NCI-H2107 treated with DMSO at 0.1 percent for 48 hours (cell line): ENCODE results near the gene EFCAB6.

Source experiments
- DNase-seq: peaks from one replicate; lab custom pipeline; 2025; ENCODE audit not compliant: unreplicated experiment; lab: John Stamatoyannopoulos, UW

EFCAB6 gene

DNA sequence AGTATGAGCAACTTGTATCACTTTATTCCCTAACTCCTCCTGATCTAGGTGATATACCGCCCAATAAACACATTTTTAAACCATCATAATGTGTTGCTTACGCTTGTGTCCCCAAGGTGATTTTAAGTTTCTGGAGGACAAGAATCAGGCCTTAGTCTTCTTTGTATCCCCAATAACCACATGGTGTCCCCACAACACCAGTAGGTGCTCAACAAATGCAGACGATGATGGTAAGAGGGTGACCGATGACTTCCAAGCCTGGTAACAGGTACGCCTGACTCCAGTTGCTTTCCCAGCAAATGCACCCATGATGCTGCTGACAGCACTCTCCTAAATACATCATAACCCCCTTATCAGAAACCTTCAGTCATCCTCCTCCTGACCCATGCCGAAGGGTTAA, 64.2 kb downstream of the EFCAB6 start:
- no peak for DNase-seq

- no peak for DNase-seq
Observed at GRCh38 chr22:43747058-43747457, 65.0 kb downstream of the EFCAB6 start.

- DNase-seq, result peak; percentile 88
Observed at GRCh38 chr22:43745783-43746356, 66.2 kb downstream of the EFCAB6 start.

DNA sequence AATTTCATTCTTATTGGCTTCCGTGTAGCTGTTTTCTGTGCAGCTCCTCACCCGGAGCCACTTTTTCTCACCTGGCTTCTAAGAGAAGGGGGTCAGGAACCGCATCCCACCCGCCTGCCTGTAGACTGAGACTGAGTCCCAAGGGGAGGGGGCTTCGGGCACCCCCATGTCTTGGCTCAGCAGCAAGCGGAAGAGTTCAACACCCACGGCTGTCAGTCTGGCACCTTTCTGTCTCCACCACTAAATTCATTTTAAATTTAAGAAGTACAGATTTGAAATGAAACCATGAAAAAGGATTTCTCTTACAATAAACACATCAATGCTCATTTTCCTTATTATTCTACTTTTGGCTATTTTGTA, 66.7 kb downstream of the EFCAB6 start:
- no peak for DNase-seq

DNA sequence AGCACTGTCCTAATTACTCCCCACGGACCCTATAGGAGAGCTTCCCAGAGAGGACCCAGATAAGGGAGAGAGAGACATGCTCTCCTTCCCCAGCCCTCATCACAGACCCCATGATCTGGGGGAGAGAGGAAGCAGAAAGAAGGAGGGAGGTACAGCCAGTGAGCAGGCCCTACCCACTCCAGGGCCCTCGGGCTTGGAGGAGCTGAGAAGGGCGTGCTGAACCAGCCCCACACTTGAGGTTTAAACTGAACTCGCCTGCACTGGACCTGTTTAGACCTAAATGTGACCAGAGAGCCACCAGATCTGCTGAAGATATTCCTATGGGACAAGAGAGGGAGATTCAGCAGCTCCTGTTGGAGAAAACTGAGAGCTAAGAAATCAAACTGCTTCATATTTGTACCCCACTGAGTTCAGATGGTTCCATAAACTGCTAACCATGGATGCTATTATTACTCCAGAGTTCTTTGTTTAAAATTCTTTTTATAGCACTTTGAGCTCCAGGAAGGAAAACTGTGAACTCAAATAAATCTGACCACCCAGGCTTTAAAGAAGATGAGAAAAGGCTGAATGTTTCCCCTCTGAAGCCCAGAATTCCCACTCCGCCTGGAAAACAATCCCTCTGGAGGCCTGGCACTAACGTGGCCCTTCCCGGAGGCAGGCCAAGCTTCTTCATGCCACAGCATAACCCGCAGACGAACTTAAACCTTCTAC, 67.2 kb downstream of the EFCAB6 start:
- DNase-seq, result no peak

DNA sequence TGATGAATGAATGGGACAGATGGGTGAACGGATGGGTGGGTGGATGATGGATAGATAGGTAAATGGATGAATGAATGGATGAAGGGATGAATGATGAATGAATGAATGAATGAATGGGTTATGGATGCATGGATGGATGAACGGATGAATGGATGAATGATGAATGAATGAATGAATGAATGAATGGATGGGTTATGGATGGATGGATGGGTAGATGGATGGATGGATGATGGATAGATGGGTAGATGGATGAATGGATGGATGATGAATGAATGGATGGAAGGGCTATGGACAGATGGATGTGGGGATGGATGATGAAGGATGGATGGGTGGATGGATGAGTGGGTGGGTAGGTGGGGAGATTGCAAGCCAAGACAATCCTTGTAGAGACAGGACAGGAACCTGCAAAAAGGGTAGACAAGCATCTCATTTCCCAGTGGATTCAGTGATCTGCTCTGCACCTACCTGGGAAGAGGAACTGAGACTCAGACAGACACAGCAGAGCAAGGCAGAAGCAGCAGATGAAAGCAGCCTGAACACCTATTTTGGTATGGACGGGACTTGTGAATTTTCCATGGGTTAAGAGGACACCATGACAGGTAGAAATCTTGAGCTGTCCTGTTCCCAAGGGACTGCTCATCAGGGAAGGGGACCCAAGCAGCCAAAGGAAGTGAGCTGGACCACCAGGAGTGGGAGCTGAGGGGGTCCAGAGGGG, 68.0 kb downstream of the EFCAB6 start:
- DNase-seq, result no peak

DNA sequence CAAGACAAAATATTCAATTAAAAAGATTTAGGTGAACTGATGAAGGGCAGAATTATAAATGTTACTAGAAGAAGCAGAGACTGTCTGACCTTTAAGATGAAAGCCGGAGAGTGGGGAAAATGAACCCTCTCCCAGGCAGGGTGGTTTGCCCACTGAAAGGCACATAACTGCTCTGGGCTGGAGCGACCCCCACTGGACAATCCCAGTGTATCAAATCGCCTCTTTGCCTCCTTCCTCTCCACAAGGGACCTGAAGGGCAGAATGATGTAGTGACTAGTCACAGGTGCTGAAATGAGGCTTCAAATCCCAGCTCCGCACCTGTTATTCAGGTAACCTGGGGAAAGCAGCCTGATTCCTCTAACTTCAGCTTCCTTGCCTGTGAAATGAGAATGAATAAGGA, 69.0 kb downstream of the EFCAB6 start:
- no peak for DNase-seq

DNA sequence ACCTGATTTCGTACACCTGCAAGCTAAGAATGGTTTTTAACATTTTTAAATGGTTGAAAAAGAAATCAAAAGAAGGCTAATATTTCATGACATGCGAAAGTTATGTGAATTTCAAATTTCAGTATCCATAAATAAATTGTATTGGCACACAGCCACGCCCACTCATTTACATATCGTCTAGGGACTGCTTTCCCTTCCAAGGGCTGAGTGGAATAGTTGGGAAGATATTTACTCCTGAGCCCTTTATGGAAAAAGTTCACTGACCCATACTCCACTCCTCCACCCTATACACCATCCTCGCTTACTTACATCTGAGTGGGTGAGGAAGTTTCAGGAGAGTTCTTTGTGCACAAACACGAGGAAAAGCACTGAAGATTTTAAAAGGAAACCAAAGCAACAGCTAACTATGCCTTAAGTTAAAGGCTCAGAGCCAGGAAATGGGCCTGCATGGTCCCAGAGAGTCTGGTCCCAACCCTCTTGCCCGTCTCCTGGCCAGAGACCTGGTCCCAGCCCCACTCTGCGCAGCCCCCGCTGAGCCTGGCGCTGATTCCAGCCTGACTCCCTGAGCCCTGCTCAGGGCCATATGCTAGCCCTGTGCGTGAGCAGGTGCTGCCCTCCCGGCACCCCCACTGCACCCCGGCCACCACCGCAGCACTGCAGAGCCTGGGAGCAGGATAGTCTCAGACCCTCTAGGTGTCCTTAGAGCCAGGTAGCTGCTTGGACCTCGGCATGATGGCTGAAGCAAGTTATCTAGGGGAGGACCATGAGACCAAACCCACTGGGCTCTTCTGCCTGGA, 69.8 kb downstream of the EFCAB6 start:
- DNase-seq, result no peak

GRCh38 chr22:43740587-43741270, 71.4 kb downstream of the EFCAB6 start:
- no peak for DNase-seq

- no peak for DNase-seq
Observed at GRCh38 chr22:43739851-43740379, 72.2 kb downstream of the EFCAB6 start.

- no peak for DNase-seq
Observed at GRCh38 chr22:43737150-43737828, 74.8 kb downstream of the EFCAB6 start.

GRCh38 chr22:43736651-43737050, 75.5 kb downstream of the EFCAB6 start:
- no peak for DNase-seq

DNA sequence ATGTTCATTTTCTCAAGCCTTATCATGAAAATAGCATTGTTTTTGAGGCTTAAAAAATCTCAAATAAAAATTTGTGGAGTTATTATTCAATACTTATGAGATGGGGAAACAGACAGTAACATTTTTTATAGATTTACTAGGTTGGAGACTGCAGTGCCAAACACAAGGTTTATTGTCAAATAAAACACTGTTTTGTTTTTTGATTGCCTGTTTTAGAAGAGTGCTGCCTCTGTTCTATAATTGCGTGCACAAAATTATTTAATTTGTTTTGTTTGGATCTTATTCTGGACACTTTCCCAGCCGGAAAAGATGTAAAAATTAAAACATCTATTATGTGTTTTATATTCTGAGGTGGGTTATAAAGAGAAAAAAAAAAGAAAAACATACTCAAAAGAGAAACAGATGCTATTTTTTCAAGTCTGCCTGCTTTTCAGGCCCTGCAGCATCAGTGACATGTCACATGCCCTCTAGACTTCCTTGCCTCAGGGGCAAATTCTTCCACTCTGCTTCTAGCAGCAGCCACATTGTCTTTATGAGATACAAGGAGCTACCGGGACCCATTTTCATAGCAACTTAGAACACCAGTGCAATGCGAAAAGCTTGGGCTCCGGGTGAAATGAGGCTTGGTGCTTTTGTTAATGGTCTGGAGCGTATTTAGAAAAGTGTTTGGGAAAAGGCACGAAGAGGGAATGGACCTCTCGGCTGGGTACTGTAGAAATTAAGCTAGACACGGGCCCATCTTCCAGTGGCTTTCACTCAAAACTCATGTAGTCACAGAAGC, 77.5 kb downstream of the EFCAB6 start:
- no peak for DNase-seq

GRCh38 chr22:43733138-43733537, 79.0 kb downstream of the EFCAB6 start:
- no peak for DNase-seq

DNA sequence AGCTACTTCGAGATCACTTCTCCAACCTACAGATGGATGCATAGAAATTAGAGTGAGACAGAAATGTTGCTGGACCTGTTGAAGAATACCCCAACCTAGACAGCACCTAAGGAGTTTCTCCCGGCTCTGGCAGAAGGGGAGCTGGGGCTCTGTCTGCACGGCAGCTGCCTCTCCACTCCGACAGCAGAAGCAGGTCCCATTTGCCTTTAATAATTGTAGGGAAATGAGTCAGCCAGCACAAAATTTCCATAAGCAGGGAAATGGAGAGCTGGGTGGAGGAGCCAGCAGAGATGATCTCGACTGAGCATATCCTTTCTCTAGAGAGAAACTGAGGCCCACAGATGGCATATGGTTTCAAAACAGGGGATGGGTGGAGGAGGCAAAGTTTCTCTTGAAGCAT, 80.1 kb downstream of the EFCAB6 start:
- no peak for DNase-seq

DNA sequence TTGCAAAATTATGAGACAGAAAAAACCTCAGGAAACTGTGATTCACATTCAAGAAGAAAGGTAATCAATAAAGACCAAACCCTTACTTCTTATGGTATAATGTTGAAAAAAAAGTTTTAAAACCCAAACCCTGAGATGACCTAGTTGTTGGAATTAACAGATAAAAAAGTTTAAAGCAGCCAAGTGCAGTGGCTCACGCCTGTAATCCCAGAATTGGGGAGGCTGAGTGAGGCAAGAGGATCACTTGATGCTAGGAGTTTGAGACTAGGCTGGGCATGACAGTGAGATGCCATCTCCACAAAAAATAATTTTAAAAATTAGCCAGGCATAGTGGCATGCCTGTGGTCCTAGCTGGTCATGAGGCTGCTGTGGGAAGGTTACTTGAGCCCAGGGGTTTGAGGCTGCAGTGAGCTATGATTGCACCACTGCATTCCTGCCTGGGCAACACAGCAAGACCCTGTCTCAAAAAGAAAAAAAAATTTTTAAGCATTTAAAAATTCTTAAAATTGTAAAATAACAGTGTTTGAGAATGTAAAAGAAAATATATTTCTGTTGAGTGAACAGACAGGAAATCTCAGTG, 85.1 kb downstream of the EFCAB6 start:
- DNase-seq, result no peak

DNA sequence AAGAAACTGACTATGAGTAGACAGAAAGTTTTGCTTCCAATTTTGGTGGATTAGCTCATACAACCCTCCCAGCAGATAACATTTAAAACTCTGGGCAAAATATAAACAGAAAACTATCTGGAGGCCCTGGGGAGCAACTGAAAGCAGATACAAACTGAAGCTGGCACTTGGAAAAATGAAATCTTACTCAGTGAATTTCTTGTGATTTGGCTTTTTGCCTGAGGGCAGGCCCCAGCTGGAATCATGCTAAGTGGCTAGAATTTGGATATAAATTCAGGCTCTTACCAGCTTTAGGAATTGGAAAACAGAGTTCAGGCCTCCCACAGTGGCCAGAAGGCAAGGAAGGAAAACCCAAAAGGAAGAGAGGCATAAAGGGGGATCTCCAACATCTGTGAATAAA, 85.8 kb downstream of the EFCAB6 start:
- no peak for DNase-seq

DNA sequence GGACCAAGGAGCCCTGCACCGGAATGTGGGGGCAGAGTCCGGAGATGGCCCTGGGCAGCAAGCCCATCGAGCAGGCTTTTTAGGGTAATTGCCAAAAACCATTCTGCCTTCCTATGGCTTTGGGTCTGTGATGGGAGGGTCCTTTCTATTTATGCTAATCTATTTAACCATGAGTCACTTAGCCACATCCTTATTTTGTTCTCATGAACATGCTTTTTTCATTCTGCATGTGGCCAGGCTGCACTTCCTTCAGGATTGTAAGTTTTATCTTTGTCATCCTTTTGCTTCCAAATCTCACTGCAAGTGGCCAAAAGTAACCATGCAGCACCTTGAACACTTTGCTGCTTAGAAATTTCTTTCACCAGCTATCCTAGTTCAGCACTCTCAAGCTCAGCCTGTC, 88.3 kb downstream of the EFCAB6 start:
- DNase-seq, result no peak

DNA sequence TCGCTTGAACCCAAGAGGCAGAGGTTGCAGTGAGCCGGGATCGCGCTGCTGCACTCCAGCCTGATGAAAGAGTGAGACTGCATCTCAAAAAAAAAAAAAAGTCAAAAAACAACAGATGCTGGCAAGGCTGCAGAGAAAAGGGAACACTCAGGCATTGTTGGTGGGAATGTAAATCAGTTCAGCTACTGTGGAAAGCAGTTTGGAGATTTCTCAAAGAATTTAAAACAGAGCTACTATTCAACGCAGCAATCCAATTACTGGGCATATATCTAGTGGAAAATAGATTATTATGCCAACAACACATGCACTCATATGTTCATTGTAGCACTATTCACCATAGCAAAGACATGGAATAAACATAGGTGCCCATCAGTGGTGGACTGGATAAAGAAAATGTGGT, 89.7 kb downstream of the EFCAB6 start:
- no peak for DNase-seq
